ENCODE results near the gene C2orf49.

The C2orf49 gene

GRCh38 chr2:105395691-105396090 is 58.4 kb downstream of the C2orf49 start:
- no peak for DNase-seq (ENCODE audit: low spot score)
- in situ Hi-C loops (cut with MboI; ENCODE audit: low pct_unique_long_range_greater_than_20kb, low sequenced_read_pairs, unreplicated experiment), result no loop called here
- TF ChIP-seq CTCF (IDR thresholded peaks at IDR 0.05; ENCODE audit: extremely low read depth, insufficient read depth, missing control alignments), result no peak

GRCh38 chr2:105396254-105397024 is 59.1 kb downstream of the C2orf49 start:
- TF ChIP-seq CTCF (IDR thresholded peaks at IDR 0.05; ENCODE audit: extremely low read depth, insufficient read depth, missing control alignments), result no peak
- DNase-seq (ENCODE audit: low spot score), result no peak
- in situ Hi-C loops (cut with MboI; ENCODE audit: low pct_unique_long_range_greater_than_20kb, low sequenced_read_pairs, unreplicated experiment), result no loop called here

- no peak for DNase-seq (ENCODE audit: low spot score)
- no peak for TF ChIP-seq CTCF (IDR thresholded peaks at IDR 0.05; ENCODE audit: extremely low read depth, insufficient read depth, missing control alignments)
- in situ Hi-C loops (cut with MboI; ENCODE audit: low pct_unique_long_range_greater_than_20kb, low sequenced_read_pairs, unreplicated experiment), result no loop called here
These were observed 59.8 kb downstream of the C2orf49 start for GRCh38 chr2:105397025-105397722.

- in situ Hi-C loops (cut with MboI; ENCODE audit: low pct_unique_long_range_greater_than_20kb, low sequenced_read_pairs, unreplicated experiment), result no loop called here
- DNase-seq (ENCODE audit: low spot score), result no peak
- TF ChIP-seq CTCF (IDR thresholded peaks at IDR 0.05; ENCODE audit: extremely low read depth, insufficient read depth, missing control alignments), result no peak
These were observed 60.6 kb downstream of the C2orf49 start for GRCh38 chr2:105397953-105398335.

GRCh38 chr2:105398336-105399206 is 61.2 kb downstream of the C2orf49 start, which contains the start of gene FHL2:
FHL2 (minus strand) TSS chr2:105399051; CDS start chr2:105386516, 12,535 bp downstream.
- in situ Hi-C loops (cut with MboI; ENCODE audit: low pct_unique_long_range_greater_than_20kb, low sequenced_read_pairs, unreplicated experiment), result no loop called here
- DNase-seq (ENCODE audit: low spot score), result peak; percentile 90
- TF ChIP-seq CTCF (IDR thresholded peaks at IDR 0.05; ENCODE audit: extremely low read depth, insufficient read depth, missing control alignments), result peak; percentile 54
